Measurements from ENCODE around the gene PXT1.

Gene PXT1

GRCh38 chr6:36387440-36388303 lies 55.0 kb downstream of the PXT1 start, which contains the start of gene ETV7:
ETV7 (minus strand) TSS chr6:36387669; CDS start chr6:36387541, 128 bp downstream.
- DNase-seq (ENCODE audit: low spot score), result peak; percentile 57

GRCh38 chr6:36386495-36387439 lies 55.9 kb downstream of the PXT1 start:
- peak; percentile 71 for DNase-seq (ENCODE audit: low spot score)

GRCh38 chr6:36384095-36384494 lies 58.6 kb downstream of the PXT1 start:
- DNase-seq (ENCODE audit: low spot score), result no peak

- no peak for DNase-seq (ENCODE audit: low spot score)
Measured at GRCh38 chr6:36383606-36384005, 59.0 kb downstream of the PXT1 start.

- no peak for DNase-seq (ENCODE audit: low spot score)
Measured at GRCh38 chr6:36382976-36383375, 59.7 kb downstream of the PXT1 start.

- DNase-seq (ENCODE audit: low spot score), result no peak
Measured at GRCh38 chr6:36381502-36382389, 60.9 kb downstream of the PXT1 start.

- no peak for DNase-seq (ENCODE audit: low spot score)
Measured at GRCh38 chr6:36380166-36380565, 62.5 kb downstream of the PXT1 start.

GRCh38 chr6:36378936-36379335 lies 63.7 kb downstream of the PXT1 start:
- no peak for DNase-seq (ENCODE audit: low spot score)

- no peak for DNase-seq (ENCODE audit: low spot score)
Measured at GRCh38 chr6:36378243-36378920, 64.3 kb downstream of the PXT1 start.

- no peak for DNase-seq (ENCODE audit: low spot score)
Measured at GRCh38 chr6:36377594-36377993, 65.1 kb downstream of the PXT1 start.

GRCh38 chr6:36376742-36377141 lies 65.9 kb downstream of the PXT1 start:
- DNase-seq (ENCODE audit: low spot score), result no peak

- no peak for DNase-seq (ENCODE audit: low spot score)
Measured at GRCh38 chr6:36376183-36376582, 66.5 kb downstream of the PXT1 start.

GRCh38 chr6:36375644-36376155 lies 67.0 kb downstream of the PXT1 start:
- DNase-seq (ENCODE audit: low spot score), result no peak

- DNase-seq (ENCODE audit: low spot score), result no peak
Measured at GRCh38 chr6:36374972-36375371, 67.7 kb downstream of the PXT1 start.

- no peak for DNase-seq (ENCODE audit: low spot score)
Measured at GRCh38 chr6:36374194-36374593, 68.5 kb downstream of the PXT1 start.

- DNase-seq (ENCODE audit: low spot score), result no peak
Measured at GRCh38 chr6:36373368-36374019, 69.2 kb downstream of the PXT1 start.

- DNase-seq (ENCODE audit: low spot score), result no peak
Measured at GRCh38 chr6:36372088-36372487, 70.6 kb downstream of the PXT1 start.

GRCh38 chr6:36371211-36371610 lies 71.4 kb downstream of the PXT1 start:
- no peak for DNase-seq (ENCODE audit: low spot score)

GRCh38 chr6:36370638-36371037 lies 72.0 kb downstream of the PXT1 start:
- DNase-seq (ENCODE audit: low spot score), result no peak

Measured in AG08396 (cell line).